ENCODE results near the gene GPAM. TPM values are rescaled to one million over a fixed set of nuclear protein-coding genes. Genes with fewer than 3 reads are reported as not detected.
"Not testable (repeated sequence)": the region's sequence is repeated elsewhere in the genome, so short reads cannot be mapped to it uniquely, and the experiment has no call there.

Gene GPAM
- total and polyA plus RNA-seq, 8 donors: 1.2 to 14.0 (median 3.0) TPM

GRCh38 chr10:112202561-112203241 is 19.1 kb upstream of the GPAM start:
- TF ChIP-seq EP300 (IDR thresholded peaks at IDR 0.05): no peak
- TF ChIP-seq POLR2A (IDR thresholded peaks at IDR 0.05): no peak
- no peak for TF ChIP-seq CTCF (IDR thresholded peaks at IDR 0.05)
- no peak for TF ChIP-seq POLR2AphosphoS5 (IDR thresholded peaks at IDR 0.05)
- WGBS, 5 donors: 68 to 73% (median 69%) methylated on average over 6 of the region's 6 CpGs

GRCh38 chr10:112202076-112202475 is 18.5 kb upstream of the GPAM start:
- WGBS, 5 donors: 59 to 93% (median 88%) methylated on average over 1 of the region's 1 CpG
- TF ChIP-seq EP300 (IDR thresholded peaks at IDR 0.05) (no peak), CTCF (IDR thresholded peaks at IDR 0.05) (no peak), POLR2A (IDR thresholded peaks at IDR 0.05) (no peak), POLR2AphosphoS5 (IDR thresholded peaks at IDR 0.05) (no peak)
- Histone ChIP-seq H3K27me3 (peaks cover 0 to 8% (median 0%) of the 10 kb centered on the region in 3 donors), H3K4me3 (no peak overlapping the region), H3K9me3 (no peaks in the 10 kb centered on the region), H3K4me1 (no peaks in the 10 kb centered on the region), H3K27ac (no peak overlapping the region), H3K36me3 (no peaks in the 10 kb centered on the region)
- DNase-seq: no peak
- intact Hi-C loops (cut with DNase I; ENCODE audit: low total_unique reads): no loop called here

More at GRCh38 chr10:112202561-112203241, 19.1 kb upstream of the GPAM start:
- Histone ChIP-seq H3K9me3 (no peaks in the 10 kb centered on the region), H3K36me3 (no peaks in the 10 kb centered on the region), H3K27me3 (peaks cover 0 to 8% (median 0%) of the 10 kb centered on the region in 3 donors), H3K4me3 (no peak overlapping the region), H3K27ac (no peak overlapping the region), H3K4me1 (no peaks in the 10 kb centered on the region)
- intact Hi-C loops (cut with DNase I; ENCODE audit: low total_unique reads): no loop called here
- DNase-seq: no peak

- no peak for TF ChIP-seq CTCF (IDR thresholded peaks at IDR 0.05)
- TF ChIP-seq POLR2A (IDR thresholded peaks at IDR 0.05): no peak
- TF ChIP-seq POLR2AphosphoS5 (IDR thresholded peaks at IDR 0.05): no peak
- no peak for TF ChIP-seq EP300 (IDR thresholded peaks at IDR 0.05)
- Histone ChIP-seq H3K4me1 (no peaks in the 10 kb centered on the region), H3K4me3 (no peak overlapping the region), H3K27ac (no peak overlapping the region), H3K9me3 (no peaks in the 10 kb centered on the region), H3K27me3 (peaks cover 0 to 8% (median 0%) of the 10 kb centered on the region in 3 donors), H3K36me3 (no peaks in the 10 kb centered on the region)
- 38 to 65% (median 59%) methylated on average over 1 of the region's 1 CpG for WGBS, 5 donors
- intact Hi-C loops (cut with DNase I; ENCODE audit: low total_unique reads): no loop called here
- DNase-seq: no peak
These were observed 17.8 kb upstream of the GPAM start for GRCh38 chr10:112201334-112201733.

- DNase-seq; H3K27me3 ChIP-seq; H3K27ac ChIP-seq; H3K9me3 ChIP-seq; H3K36me3 ChIP-seq; H3K4me3 ChIP-seq; intact Hi-C loops (cut with DNase I; ENCODE audit: low total_unique reads); H3K4me1 ChIP-seq: not testable (repeated sequence)
- WGBS, 5 donors: 75 to 82% (median 79%) methylated on average over 5 of the region's 5 CpGs
These were observed 16.7 kb upstream of the GPAM start for GRCh38 chr10:112200259-112200658.

- not testable (repeated sequence) for H3K9me3 ChIP-seq, H3K4me1 ChIP-seq, H3K4me3 ChIP-seq, H3K27me3 ChIP-seq, DNase-seq, H3K36me3 ChIP-seq, H3K27ac ChIP-seq
- 97% methylated on average over 2 of the region's 2 CpGs; no CpG with 5 or more reads in 4 of the 5 donors for WGBS, 5 donors
- intact Hi-C loops (cut with DNase I; ENCODE audit: low total_unique reads): loop anchor here (10.0 kb wide), 1 partner anchor 117 kb away; no protein-coding TSS in a partner anchor
These were observed 14.1 kb upstream of the GPAM start for GRCh38 chr10:112197662-112198061.
